GM21360 (cell line): ENCODE results near the gene PHACTR3.

Experiments
- ATAC-seq: cut with Tn5 transposase; IDR thresholded peaks from one replicate; pipeline ENCODE4 v1.9.1; 2021; ENCODE audit warnings: mild to moderate bottlenecking, moderate library complexity; ENCODE audit not compliant: unreplicated experiment

Gene PHACTR3

GRCh38 chr20:59823030-59823423 lies 218.7 kb downstream of the PHACTR3 start:
- no peak for ATAC-seq

DNA sequence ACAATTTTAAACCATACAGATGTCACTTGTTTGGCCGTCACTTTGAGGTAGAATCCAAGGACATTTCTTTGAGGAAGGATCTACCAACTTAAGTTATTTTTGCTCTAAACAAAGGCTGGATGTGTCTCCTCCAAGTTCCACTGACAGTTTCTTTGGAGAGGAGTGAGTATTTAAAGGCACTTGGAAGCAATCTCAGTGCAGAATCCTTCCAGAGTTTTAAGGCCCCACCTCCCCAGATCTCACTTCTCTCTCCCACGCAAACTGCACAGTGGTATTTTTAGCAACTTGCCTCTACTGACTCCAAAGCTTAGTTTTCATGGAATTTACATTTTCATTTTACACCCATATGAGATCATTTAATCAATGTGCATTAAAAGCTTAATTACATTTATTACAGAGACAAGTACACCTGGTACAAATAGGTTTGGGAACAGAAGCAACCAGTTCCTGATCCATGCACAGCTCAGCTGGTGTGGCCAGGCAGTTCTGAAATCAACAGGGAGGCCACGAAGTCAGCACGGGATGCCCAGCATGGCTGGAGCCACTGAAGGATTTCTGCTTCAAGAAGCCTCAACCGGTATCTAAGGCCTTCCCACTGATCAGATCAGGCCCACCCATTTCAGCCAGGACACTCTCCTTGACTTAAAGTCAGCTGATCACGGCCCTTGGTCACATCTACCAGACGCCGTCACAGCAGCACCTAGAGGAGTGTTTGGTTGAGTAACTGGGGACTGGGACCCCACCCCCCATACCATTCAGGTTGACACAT lies 219.3 kb downstream of the PHACTR3 start:
- no peak for ATAC-seq

DNA sequence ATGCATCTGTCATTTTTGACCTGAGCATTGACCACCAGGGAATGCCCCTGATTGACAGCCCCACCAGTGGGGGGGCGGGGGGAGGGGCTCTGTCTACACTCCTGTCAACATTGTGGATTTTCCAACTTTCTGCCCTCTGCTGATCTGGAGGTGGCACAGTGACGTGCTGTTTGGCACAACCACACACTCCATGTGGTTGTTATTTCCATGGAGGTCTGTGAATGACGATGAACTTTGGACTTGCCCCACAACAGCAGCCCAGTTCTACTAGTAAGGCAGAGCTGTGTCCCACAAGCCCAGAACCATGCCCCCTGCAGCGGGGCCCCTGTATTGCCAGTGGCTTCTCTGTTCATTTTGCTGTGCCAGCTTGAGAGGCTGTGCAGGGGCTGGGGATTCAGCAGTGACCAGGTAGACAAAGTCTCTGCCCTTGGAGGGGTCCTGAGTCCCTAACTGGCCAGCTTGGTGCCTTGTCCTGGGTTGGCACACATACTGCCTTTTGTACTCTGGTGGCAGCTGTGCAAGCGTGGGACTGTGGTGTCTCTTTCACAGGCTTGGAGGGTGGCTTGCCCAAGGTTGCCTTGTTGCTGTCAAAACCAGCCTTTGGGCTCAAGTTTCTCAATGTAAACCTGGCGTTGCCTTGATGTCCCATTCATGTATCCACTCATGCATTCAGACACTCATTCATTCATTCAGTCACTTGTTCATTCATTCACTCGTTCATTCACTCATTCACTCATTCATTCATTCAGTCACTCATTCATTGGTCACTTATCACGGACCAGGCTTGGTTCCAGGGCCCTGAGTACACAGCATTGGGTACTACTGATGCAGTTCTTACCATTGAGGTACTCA lies 220.6 kb downstream of the PHACTR3 start:
- no peak for ATAC-seq

- no peak for ATAC-seq
Measured at GRCh38 chr20:59825563-59825920, 221.2 kb downstream of the PHACTR3 start.

DNA sequence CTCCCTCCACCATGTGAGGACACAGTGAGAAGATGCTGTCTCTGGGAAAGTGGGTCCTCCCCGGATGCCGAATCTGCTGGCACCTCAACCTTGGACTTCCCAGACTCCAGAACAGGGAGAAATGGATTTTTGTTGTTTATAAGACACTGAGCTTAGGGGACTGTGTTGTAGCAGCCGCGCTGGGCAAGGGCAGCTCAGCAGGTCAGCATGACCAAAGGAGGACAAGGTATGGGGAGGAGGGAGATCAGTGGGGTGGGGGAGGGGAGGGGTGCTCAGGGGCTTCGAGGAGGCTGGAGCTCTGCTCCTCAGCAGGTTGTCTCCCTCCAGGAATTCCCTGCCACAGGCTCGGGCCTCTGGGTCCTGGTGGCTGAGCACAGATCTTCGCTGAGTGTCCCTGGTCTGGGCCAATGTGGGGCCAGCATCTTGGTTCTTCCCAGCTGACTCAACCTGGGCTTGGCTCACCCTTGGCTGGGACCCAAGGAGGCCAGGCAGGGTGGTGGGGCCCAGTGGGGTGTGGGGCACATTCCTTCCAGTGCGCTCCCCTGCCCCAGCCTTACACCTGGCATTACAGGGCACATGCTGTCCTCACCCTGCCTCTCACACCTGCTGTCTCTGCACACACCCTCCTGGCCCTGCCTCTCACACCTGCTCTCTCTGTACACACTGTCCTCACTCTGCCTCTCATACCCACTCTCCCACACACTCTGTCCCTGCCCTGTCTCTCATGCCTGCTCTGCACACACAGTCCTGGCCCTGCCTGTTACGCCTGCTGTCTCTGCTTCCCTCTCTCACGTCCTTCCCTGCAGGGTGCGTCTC lies 221.8 kb downstream of the PHACTR3 start:
- no peak for ATAC-seq

DNA sequence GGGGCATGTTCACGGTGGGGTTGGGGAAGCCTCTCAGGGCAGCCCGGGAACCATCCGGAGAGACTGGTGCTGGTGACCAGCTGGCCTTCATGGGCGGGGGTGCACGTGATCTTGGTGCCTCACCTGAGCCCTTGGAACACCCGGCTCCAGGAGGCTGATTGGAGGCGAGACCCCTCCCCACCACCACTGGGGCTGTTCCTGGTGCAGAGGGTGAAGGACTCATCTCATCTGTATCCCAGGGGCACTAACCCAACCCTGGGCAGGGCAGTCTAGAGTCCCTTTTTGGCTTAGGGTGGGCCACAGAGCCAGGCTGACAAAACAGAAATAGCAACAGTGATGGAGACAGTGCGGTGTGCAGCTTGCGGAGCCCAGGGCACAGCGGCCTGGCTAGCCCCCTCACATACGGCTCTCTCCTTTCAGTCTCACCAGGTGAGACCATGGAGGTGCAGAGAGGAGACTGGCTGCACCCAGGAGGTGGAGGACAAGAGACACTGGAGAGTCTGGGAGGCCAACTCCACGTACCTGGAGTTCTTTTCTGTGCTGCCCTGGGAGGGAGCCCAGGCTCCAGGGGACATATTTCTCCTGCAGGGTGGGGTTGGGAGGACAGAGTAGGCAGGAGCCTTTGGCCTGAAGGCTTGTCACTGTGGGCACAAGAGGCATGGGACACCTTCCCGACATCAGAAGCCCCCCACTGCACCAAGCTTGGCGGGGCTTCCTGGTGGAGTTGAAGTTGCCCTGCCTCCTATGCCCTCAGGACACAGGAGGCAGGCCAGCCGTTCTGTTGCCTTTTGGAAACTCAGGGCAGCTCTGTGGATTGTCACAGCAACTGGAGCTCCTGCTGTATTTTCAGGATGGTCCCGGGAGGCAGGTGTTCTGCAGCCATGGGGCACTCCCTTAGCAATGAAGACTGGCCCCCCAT lies 223.1 kb downstream of the PHACTR3 start:
- no peak for ATAC-seq

DNA sequence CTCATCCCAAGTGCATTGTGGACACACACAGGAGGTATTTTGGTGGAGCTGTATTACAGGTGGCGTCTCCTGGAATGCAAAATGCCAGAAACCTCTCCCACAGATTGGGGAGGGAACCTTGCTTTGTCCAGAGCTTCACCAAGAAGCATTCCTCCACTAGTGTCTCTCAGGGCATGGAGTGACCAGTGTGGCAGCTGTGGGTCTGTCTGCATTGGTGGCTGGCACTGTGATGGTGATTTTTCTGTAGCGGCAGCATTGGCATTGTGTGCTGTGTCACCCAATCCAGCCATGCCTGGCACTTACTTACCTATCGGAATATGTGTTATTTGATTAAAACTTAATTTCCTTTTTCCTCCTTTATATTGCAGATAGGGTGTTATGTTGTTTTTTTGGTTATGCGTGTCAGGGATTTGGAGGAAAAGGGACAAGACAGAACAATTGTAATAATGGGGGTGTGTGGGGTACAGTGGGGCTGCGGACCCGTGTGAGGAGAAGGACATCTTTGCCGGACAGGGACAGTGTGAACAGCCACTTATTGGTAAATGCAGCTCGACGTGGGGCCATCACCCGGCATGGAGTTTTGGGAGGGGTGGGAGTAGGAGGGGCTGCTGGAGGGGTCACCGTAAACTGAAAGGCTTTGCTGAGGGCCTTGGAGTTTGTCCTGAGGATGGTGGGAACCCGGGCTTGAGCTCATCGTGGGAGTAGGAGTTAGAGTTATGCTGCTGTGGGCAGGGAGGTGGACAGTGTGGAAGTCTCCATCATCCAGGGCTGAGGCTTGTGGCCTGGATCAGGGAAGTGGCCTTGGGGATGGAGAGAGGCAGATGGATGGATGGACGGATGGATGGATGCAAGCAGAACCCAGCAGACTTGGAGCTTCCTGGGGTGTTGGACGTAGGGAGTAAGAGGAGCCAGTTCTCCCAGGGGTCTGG lies 224.0 kb downstream of the PHACTR3 start:
- no peak for ATAC-seq

DNA sequence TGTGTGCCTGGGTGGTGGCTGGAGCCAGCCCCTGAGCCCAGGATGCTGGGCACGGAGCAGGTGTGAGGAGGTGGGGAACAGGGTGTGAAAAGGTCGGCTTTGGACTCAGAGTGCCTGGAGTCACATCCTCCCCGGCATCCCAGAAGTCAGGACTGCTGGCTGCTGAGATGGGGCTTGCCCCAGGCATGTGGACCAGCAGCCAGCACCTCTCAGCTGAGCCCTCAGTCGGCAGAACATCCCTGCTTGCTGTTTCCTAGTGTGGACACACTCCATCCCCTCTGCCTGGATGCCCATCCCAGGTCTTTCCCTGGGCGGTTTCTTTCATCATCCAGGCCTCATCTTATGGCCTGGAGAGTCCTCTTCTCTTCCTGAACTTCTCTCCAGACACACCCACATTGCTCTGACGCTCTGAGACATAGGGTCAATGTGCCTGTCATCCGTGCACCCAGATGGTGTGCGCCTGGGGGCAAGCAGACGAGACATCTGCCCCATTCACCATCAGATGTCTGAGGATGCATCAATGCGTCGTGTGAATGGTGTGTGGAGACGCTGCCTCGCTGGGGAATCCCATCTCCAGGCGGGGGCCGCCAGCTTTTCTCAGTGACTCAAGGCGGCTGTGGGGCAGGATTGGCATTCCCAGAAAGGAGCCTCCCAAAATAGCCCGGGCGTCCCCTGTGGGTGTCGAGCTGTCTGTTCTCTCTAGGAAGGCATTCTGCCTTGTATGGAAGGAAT lies 224.9 kb downstream of the PHACTR3 start:
- ATAC-seq: no peak

DNA sequence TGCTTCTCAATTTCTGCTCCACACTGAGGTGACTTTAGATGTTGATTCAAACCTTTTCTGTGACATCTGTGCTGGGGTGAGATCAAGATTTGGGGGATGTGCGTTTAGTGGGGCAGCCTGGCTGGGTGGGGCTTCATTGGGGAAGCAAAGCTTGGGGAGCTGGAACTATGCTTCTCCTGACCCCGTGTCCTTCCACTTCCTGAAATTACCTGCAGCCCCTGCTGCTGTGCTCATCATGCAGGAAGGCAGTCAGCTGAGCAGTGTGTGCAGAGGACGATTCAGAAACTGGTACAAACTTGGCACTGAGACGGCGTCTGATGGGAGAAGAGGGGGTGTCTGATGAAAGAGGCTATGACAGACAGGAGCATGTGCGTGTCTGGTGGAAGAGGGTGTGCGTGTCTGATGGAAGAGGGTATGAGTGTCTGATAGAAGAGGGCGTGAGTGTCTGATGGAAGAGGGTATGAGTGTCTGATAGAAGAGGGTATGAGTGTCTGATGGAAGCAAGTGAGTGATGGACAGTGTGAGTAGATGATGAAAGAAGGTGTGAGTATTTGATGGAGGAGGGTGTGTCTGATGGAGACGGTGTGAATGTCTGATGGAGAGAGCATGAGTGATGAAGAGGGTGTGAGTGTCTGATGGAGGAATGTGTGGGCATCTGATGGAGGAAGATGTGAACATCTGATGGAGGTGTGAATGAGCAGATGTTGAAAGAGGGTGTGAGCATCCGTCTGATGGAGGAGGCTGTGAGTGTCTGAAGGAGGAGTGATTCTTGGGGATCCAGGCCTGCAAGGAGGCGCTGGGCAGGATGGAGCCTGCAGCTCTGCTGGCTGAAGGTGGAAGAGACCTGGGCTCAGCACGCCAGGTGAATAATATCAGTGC lies 225.7 kb downstream of the PHACTR3 start:
- ATAC-seq: no peak

- ATAC-seq: no peak
Measured at GRCh38 chr20:59830665-59831023, 226.3 kb downstream of the PHACTR3 start.

GRCh38 chr20:59831024-59831915 lies 226.9 kb downstream of the PHACTR3 start:
- ATAC-seq: no peak

DNA sequence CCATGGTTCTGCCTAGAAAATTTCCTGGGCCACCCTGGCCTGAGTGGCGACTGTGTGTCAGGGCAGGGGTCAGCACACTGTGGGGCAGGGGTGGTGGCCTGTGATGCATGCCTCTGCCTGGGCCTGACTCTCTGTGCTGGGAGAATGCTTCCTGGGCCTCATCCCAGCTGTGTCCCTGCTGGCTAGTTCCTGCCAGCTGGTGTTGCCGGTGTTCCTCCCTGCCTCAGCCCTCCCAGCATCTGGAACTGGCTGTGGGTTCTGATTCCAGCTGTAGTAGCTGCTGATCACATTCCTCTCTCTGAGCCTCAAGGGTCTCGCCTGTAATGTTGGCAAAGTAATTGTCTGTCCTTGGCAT lies 227.6 kb downstream of the PHACTR3 start:
- no peak for ATAC-seq

- ATAC-seq: no peak
Measured at GRCh38 chr20:59832406-59833363, 228.3 kb downstream of the PHACTR3 start.

DNA sequence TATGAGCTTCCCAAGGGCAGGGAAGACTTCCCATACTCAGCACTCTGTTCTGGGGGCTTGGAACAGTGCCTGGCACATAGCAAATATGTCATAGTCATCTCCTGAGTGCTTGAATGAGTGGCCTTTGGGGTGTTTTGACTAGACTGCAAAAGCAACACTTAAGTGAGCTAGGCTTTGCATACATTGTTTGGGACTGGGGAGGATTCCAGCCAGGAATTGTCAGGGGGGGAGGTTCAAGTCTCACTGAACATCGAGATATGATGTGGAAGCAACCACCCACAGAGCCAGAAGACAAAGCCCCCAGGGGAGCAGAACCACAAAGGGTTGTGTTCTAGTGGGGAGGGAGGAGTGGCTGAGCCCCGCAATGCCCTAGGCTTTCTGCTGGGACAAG lies 230.7 kb downstream of the PHACTR3 start:
- no peak for ATAC-seq

GRCh38 chr20:59835448-59836395 lies 231.4 kb downstream of the PHACTR3 start:
- ATAC-seq: no peak
